ENCODE measurements around the gene KYAT1.

The KYAT1 gene

GRCh38 chr9:128825923-128826700 lies 55.6 kb downstream of the KYAT1 start:
- ChIA-PET CTCF (interaction anchor here (2.6 kb wide), 1 partner anchor 8 kb away, joined by 22 read pairs; the partner anchor contains the start of gene ENDOG), POLR2A (no interaction called here)
- no peak for TF ChIP-seq CTCF (IDR thresholded peaks at IDR 0.05; ENCODE audit: control extremely low read depth, extremely low read depth, low read depth, missing control alignments)
- no peak for DNase-seq (ENCODE audit: extremely low spot score)

GRCh38 chr9:128824911-128825310 lies 56.8 kb downstream of the KYAT1 start:
- ChIA-PET CTCF (interaction anchor here (0.5 kb wide), 1 partner anchor 8 kb away, joined by 3 read pairs; no protein-coding TSS in a partner anchor), POLR2A (interaction anchor here (0.6 kb wide), 1 partner anchor 123 kb away, joined by 3 read pairs; no protein-coding TSS in a partner anchor)
- TF ChIP-seq CTCF (IDR thresholded peaks at IDR 0.05; ENCODE audit: control extremely low read depth, extremely low read depth, low read depth, missing control alignments), result no peak
- no peak for DNase-seq (ENCODE audit: extremely low spot score)

- no peak for DNase-seq (ENCODE audit: extremely low spot score)
- TF ChIP-seq CTCF (IDR thresholded peaks at IDR 0.05; ENCODE audit: control extremely low read depth, extremely low read depth, low read depth, missing control alignments), result no peak
- ChIA-PET POLR2A (interaction anchor here (0.6 kb wide), 1 partner anchor 62 kb away, joined by 3 read pairs; no protein-coding TSS in a partner anchor), CTCF (no interaction called here)
Observed at GRCh38 chr9:128823903-128824406, 57.8 kb downstream of the KYAT1 start.

GRCh38 chr9:128823362-128823902 lies 58.3 kb downstream of the KYAT1 start:
- CTCF ChIA-PET, result no interaction called here
- POLR2A ChIA-PET, result interaction anchor here (0.6 kb wide), 1 partner anchor 61 kb away, joined by 3 read pairs; no protein-coding TSS in a partner anchor
- TF ChIP-seq CTCF (IDR thresholded peaks at IDR 0.05; ENCODE audit: control extremely low read depth, extremely low read depth, low read depth, missing control alignments), result no peak
- DNase-seq (ENCODE audit: extremely low spot score), result no peak

- TF ChIP-seq CTCF (IDR thresholded peaks at IDR 0.05; ENCODE audit: control extremely low read depth, extremely low read depth, low read depth, missing control alignments), result no peak
- ChIA-PET CTCF (no interaction called here), POLR2A (no interaction called here)
- DNase-seq (ENCODE audit: extremely low spot score), result no peak
Observed at GRCh38 chr9:128822407-128823042, 59.2 kb downstream of the KYAT1 start.

GRCh38 chr9:128821584-128822406 lies 60.0 kb downstream of the KYAT1 start:
- POLR2A ChIA-PET, result no interaction called here
- CTCF ChIA-PET, result no interaction called here
- TF ChIP-seq CTCF (IDR thresholded peaks at IDR 0.05; ENCODE audit: control extremely low read depth, extremely low read depth, low read depth, missing control alignments), result no peak
- DNase-seq (ENCODE audit: extremely low spot score), result no peak
